ENCODE data around the gene PTPN2.

GRCh38 chr18:12855916-12856315 lies 28.1 kb downstream of the PTPN2 start:
- TF ChIP-seq CTCF (IDR thresholded peaks at IDR 0.05) (no peak), POLR2A (IDR thresholded peaks at IDR 0.05) (no peak)

All from heart left ventricle (tissue), 13 donors.